D721Med (cell line): ENCODE data around the gene SYNJ2BP.

ENCODE experiments used
- DNase-seq: peaks from one replicate; pipeline ENCODE4 v3.0.0; 2011; ENCODE audit warnings: low spot score; ENCODE audit not compliant: insufficient read length
- FAIRE-seq: peaks from 2 replicates; lab custom pipeline; 2011; peaks lifted over from hg19 to GRCh38; lab: Jason Lieb, UNC
- CTCF ChIP-seq: IDR thresholded peaks from 2 replicates; pipeline ENCODE4 v1.5.1; 2012; ENCODE audit warnings: mild to moderate bottlenecking, control low read depth; ENCODE audit not compliant: insufficient read depth; ENCODE audit errors: missing control alignments

The SYNJ2BP gene

DNA sequence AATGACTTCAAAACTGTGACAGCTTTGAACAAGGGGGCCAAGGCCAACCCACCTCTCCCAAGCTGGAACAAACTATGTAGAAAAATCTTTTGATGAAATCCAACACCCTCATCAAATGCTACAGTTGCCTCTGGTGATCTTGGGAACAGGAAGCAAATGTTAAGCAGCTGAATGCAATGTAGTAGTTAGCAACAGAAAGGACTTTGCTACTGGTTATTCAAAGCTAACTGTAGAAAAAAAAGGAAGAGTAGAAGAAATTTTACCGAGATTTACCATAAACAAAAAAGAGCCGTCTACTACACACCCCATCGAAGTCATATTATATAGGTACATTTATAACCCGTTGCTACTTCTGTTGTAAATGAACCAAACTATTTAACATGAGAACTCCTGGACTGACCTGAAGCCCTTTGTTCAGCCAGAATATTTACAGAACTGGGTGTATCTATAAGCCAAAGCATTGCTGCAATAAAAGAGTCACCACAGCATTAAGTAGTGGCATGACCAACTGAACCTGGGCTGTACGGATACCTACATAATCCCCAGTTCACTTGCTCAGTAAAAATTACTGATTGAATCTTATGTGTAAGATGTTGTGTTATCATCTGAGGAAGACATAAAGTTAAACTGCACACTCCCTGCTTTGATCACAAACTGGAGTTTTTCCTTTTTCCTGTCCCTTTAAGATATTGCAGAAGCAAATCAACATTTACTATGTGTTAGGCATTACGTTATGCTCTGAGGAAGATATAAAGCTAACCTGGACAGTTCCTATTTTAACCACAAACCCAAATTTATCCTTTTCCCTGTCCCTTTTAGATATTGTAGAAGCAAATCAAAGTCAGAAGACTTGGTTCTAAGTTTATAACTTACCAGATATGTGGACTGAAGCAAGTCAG lies 25.1 kb downstream of the SYNJ2BP start:
- TF ChIP-seq CTCF, result no peak
- FAIRE-seq (no peak), DNase-seq (no peak)

GRCh38 chr14:70382536-70382935 lies 34.4 kb downstream of the SYNJ2BP start:
- no peak for TF ChIP-seq CTCF
- FAIRE-seq (no peak), DNase-seq (no peak)

DNA sequence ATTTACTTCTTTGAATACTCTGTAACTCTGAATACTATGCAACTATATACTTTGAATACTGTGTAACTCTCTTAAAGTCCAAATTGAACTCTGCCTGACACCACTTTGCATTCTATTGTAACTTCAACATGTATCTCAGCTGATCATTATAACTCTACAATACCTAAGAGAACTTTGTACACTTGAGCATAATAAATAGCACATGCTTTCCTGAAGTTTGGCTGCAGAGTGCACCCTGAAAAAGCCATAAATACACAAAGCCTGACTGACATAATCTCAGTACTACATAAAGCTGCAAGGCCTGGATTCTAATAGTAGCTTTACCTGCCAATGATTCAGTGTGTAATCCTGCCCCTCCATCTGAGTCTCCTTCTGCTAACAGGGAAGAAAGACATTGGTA lies 36.1 kb downstream of the SYNJ2BP start:
- no peak for TF ChIP-seq CTCF
- DNase-seq (no peak), FAIRE-seq (no peak)

DNA sequence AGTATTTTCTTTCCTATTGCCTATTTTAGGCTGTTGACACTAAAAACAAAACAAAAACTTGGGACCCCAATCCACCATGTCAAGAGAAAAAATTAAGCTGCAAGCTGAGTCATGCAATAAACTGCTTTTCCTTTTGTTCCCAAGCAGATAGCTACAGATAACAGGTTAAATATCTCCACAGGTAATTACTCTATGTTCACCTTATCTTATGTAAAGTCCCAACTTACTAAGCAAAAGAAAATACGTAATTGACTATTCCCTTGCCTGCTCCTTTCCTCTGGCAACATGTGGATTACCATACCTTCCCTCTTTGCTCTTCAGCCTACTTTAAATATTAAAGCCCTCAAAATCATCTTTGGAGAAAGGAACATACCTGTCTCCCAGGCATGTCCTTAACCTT lies 38.2 kb downstream of the SYNJ2BP start:
- no peak for TF ChIP-seq CTCF
- DNase-seq (no peak), FAIRE-seq (no peak)
